NK-92 (cell line): ENCODE measurements around the gene SPRN.
A peak's percentile ranks its signal among the peaks of the same experiment; 100 is the strongest.

Experiments
- DNase-seq: peaks from one replicate; lab custom pipeline; 2025; ENCODE audit not compliant: unreplicated experiment; lab: John Stamatoyannopoulos, UW

SPRN gene

GRCh38 chr10:133411523-133412380 is 12.7 kb downstream of the SPRN start:
- DNase-seq, result no peak

GRCh38 chr10:133405844-133406527 is 18.4 kb downstream of the SPRN start:
- DNase-seq, result no peak

GRCh38 chr10:133405272-133405671 is 19.2 kb downstream of the SPRN start:
- no peak for DNase-seq

GRCh38 chr10:133403784-133404183 is 20.6 kb downstream of the SPRN start:
- no peak for DNase-seq

GRCh38 chr10:133403359-133403758 is 21.1 kb downstream of the SPRN start:
- no peak for DNase-seq

- DNase-seq, result no peak
Observed at GRCh38 chr10:133401981-133402725, 22.3 kb downstream of the SPRN start.

- DNase-seq, result no peak
Observed at GRCh38 chr10:133401500-133401899, 22.9 kb downstream of the SPRN start.

- DNase-seq, result no peak
Observed at GRCh38 chr10:133400624-133401424, 23.6 kb downstream of the SPRN start.

GRCh38 chr10:133399123-133399601 is 25.3 kb downstream of the SPRN start:
- DNase-seq, result no peak

GRCh38 chr10:133397938-133398337 is 26.5 kb downstream of the SPRN start:
- DNase-seq, result no peak

GRCh38 chr10:133396035-133396624 is 28.3 kb downstream of the SPRN start:
- no peak for DNase-seq

- DNase-seq, result no peak
Observed at GRCh38 chr10:133394801-133395221, 29.6 kb downstream of the SPRN start.

GRCh38 chr10:133394064-133394663 is 30.3 kb downstream of the SPRN start, which contains the start of gene MTG1:
MTG1 (plus strand) TSS chr10:133394157; CDS start chr10:133394221, 64 bp downstream.
- DNase-seq, result peak; percentile 33

GRCh38 chr10:133393401-133394063 is 30.9 kb downstream of the SPRN start:
- DNase-seq, result no peak

GRCh38 chr10:133391761-133392518 is 32.5 kb downstream of the SPRN start:
- no peak for DNase-seq

GRCh38 chr10:133391249-133391635 is 33.2 kb downstream of the SPRN start:
- no peak for DNase-seq

- no peak for DNase-seq
Observed at GRCh38 chr10:133390597-133391248, 33.7 kb downstream of the SPRN start.
